GM12874 (cell line): ENCODE data around the gene PPARG.

ENCODE experiments used
- CTCF ChIP-seq: IDR thresholded peaks from 2 replicates; pipeline ENCODE4 v1.5.1; 2011; ENCODE audit warnings: low read depth, mild to moderate bottlenecking, control low read depth, low read length, moderate library complexity; ENCODE audit not compliant: insufficient read depth

The PPARG gene

GRCh38 chr3:12405432-12406272 lies 116.8 kb downstream of the PPARG start:
- no peak for TF ChIP-seq CTCF

- no peak for TF ChIP-seq CTCF
Measured at GRCh38 chr3:12408984-12409683, 120.3 kb downstream of the PPARG start.

GRCh38 chr3:12409684-12410596 lies 121.1 kb downstream of the PPARG start:
- TF ChIP-seq CTCF: no peak

GRCh38 chr3:12413721-12414255 lies 124.9 kb downstream of the PPARG start:
- TF ChIP-seq CTCF: no peak

- no peak for TF ChIP-seq CTCF
Measured at GRCh38 chr3:12415014-12415680, 126.3 kb downstream of the PPARG start.

GRCh38 chr3:12416731-12417130 lies 127.9 kb downstream of the PPARG start:
- no peak for TF ChIP-seq CTCF

- no peak for TF ChIP-seq CTCF
Measured at GRCh38 chr3:12420393-12420792, 131.5 kb downstream of the PPARG start.
